WTC11 (cell line): ENCODE data around the gene CNN1. TPM values are rescaled to one million over a fixed set of nuclear protein-coding genes. Genes with fewer than 3 reads are reported as not detected.
"Not testable (repeated sequence)": the region's sequence is repeated elsewhere in the genome, so short reads cannot be mapped to it uniquely, and the experiment has no call there.

Experiments
- ATAC-seq: fragments of 200-7000 bp; cut with Tn5 transposase; 2 replicates; pipeline ENCODE4 v1.10.0; 2021; ENCODE audit warnings: mild to moderate bottlenecking, moderate library complexity
- CTCF ChIA-PET: fragments of 300-600 bp; sonication (Branson Sonifier 250); formaldehyde crosslinking; loops from one replicate; lab custom pipeline; 2021; ENCODE audit warnings: antibody characterized with exemption; lab: Charles Lee
- POLR2A ChIA-PET: fragments of 350-600 bp; sonication (Branson Sonifier 250); formaldehyde crosslinking; loops from one replicate; lab custom pipeline; 2021; ENCODE audit warnings: antibody characterized with exemption; lab: Charles Lee
- DNase-seq: peaks from one replicate; pipeline ENCODE4 v3.0.0; 2021; ENCODE audit warnings: low spot score
- H3K27ac Mint-ChIP-seq: 2 replicates; pipeline ENCODE4 v1.8.0; 2021; ENCODE audit warnings: mixed read lengths
- H3K27me3 Mint-ChIP-seq: 2 replicates; pipeline ENCODE4 v1.8.0; 2021; ENCODE audit warnings: low read depth, mild to moderate bottlenecking, moderate library complexity, mixed read lengths
- H3K36me3 Mint-ChIP-seq: 2 replicates; pipeline ENCODE4 v1.8.0; 2021; ENCODE audit warnings: mixed read lengths
- H3K4me1 Mint-ChIP-seq: 2 replicates; pipeline ENCODE4 v1.8.0; 2022; ENCODE audit warnings: mixed read lengths
- H3K4me3 Mint-ChIP-seq: 2 replicates; pipeline ENCODE4 v1.8.0; 2021; ENCODE audit warnings: mild to moderate bottlenecking, moderate library complexity, mixed read lengths
- H3K9me3 Mint-ChIP-seq: 2 replicates; pipeline ENCODE4 v1.8.0; 2021; ENCODE audit warnings: mixed read lengths
- CTCF ChIP-seq: fragments of 200-600 bp; IDR thresholded peaks from 2 replicates; pipeline ENCODE4 v1.8.0; 2022; ENCODE audit warnings: antibody characterized with exemption
- FOXP1 ChIP-seq: sonication (generic); formaldehyde crosslinking; IDR thresholded peaks from 2 replicates; pipeline ENCODE4 v1.8.0; 2022; ENCODE audit warnings: missing genetic modification reagents, mild to moderate bottlenecking, moderate library complexity, borderline replicate concordance
- GABPB1 ChIP-seq: sonication (generic); formaldehyde crosslinking; IDR thresholded peaks from 2 replicates; pipeline ENCODE4 v1.8.1; 2023; ENCODE audit warnings: mild to moderate bottlenecking, missing genetic modification reagents
- HMGXB4 ChIP-seq: sonication (generic); formaldehyde crosslinking; IDR thresholded peaks from 2 replicates; pipeline ENCODE4 v1.8.1; 2023; ENCODE audit warnings: mild to moderate bottlenecking, moderate library complexity, missing genetic modification reagents
- IRF2 ChIP-seq: sonication (generic); formaldehyde crosslinking; IDR thresholded peaks from 2 replicates; pipeline ENCODE4 v1.8.0; 2022; ENCODE audit warnings: low read depth, missing genetic modification reagents, borderline replicate concordance
- MAX ChIP-seq: sonication (generic); formaldehyde crosslinking; IDR thresholded peaks from 2 replicates; pipeline ENCODE4 v1.8.0; 2022; ENCODE audit warnings: mild to moderate bottlenecking, missing genetic modification reagents
- MLX ChIP-seq: sonication (generic); formaldehyde crosslinking; IDR thresholded peaks from 2 replicates; pipeline ENCODE4 v1.8.1; 2023; ENCODE audit warnings: mild to moderate bottlenecking, missing genetic modification reagents, moderate library complexity
- SOX15 ChIP-seq: fragments of 250-450 bp; sonication (Bioruptor Pico); IDR thresholded peaks from 2 replicates; pipeline ENCODE4 v1.9.0; 2021; ENCODE audit warnings: mild to moderate bottlenecking
- TCF7 ChIP-seq: sonication (generic); formaldehyde crosslinking; IDR thresholded peaks from 2 replicates; pipeline ENCODE4 v1.8.0; 2022; ENCODE audit warnings: mild to moderate bottlenecking, low read depth, missing genetic modification reagents, moderate library complexity
- total RNA-seq: library from RNA; stranded (reverse); gene quantifications from 3 replicates; pipeline ENCODE4 v1.2.3, GENCODE V29; 2021
- TF ChIP-seq, protein P1 (sequence below): sonication (generic); formaldehyde crosslinking; IDR thresholded peaks from 2 replicates; pipeline ENCODE4 v1.8.1; 2022; ENCODE audit warnings: missing genetic modification reagents, borderline replicate concordance
- TF ChIP-seq, protein P2 (sequence below): sonication (generic); formaldehyde crosslinking; IDR thresholded peaks from 2 replicates; pipeline ENCODE4 v1.8.0; 2022; ENCODE audit warnings: mild to moderate bottlenecking, missing genetic modification reagents
- TF ChIP-seq, protein P3 (sequence below): fragments of 250-450 bp; sonication (Bioruptor Pico); conservative IDR thresholded peaks from 2 replicates; pipeline ENCODE4 v1.9.0; 2021; ENCODE audit warnings: mild to moderate bottlenecking

CNN1 gene
- total RNA-seq, 1 experiment from 2014 or later: 16.0 TPM

DNA sequence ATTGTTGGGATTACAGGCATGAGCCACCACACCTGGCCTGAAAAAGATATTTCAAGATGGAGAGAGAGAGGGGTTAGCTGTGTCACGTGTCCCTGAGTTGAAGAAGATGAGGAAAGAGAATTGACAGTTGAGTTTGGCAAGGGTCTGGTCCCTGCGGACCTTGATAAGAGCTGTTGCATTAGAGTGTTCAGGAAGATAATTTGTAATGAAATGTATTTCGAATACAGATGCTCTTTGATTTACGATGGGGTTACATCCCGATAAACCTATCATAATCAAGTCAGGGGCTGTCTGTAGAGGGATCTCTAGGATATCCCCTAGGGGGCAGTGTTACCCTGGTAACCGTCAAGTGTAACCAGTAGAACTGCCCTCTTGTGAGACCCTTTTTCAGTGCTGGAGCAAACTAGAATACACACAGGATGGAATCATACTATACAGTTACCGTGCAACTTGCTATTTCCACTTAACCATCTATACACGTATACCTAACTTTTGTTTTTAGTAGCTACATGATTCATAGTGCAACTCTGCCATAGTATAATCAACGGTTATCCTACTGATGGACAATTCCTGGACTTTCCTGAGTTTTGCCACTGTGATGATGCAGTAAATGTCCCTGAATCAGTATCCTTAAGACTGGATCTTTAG, 21.9 kb downstream of the CNN1 start:
- peak; percentile 69 for ATAC-seq
- POLR2A ChIA-PET: no interaction called here
- Mint-ChIP-seq H3K4me3 (peak overlapping the region; percentile 68), H3K27me3 (peaks cover 2% of the 10 kb centered on the region; the same call in 1 of the 2 replicates), H3K4me1 (peaks cover 16% of the 10 kb centered on the region), H3K27ac (peak overlapping the region; percentile 77), H3K9me3 (no peaks in the 10 kb centered on the region), H3K36me3 (no peaks in the 10 kb centered on the region; the same call in 1 of the 2 replicates)
- TF ChIP-seq IRF2 (CRISPR knock-in tag) (no peak), FOXP1 (CRISPR knock-in tag) (no peak), CTCF (peak; percentile 82), MLX (CRISPR knock-in tag) (no peak), HMGXB4 (CRISPR knock-in tag) (0 out of 2 replicates have a peak, but pooled peaks have one; percentile 28), GABPB1 (CRISPR knock-in tag) (no peak), MAX (no peak)
- TF ChIP-seq, protein P1, sequence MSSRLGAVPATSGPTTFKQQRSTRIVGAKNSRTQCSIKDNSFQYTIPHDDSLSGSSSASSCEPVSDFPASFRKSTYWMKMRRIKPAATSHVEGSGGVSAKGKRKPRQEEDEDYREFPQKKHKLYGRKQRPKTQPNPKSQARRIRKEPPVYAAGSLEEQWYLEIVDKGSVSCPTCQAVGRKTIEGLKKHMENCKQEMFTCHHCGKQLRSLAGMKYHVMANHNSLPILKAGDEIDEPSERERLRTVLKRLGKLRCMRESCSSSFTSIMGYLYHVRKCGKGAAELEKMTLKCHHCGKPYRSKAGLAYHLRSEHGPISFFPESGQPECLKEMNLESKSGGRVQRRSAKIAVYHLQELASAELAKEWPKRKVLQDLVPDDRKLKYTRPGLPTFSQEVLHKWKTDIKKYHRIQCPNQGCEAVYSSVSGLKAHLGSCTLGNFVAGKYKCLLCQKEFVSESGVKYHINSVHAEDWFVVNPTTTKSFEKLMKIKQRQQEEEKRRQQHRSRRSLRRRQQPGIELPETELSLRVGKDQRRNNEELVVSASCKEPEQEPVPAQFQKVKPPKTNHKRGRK: no peak
- TF ChIP-seq, protein P2, sequence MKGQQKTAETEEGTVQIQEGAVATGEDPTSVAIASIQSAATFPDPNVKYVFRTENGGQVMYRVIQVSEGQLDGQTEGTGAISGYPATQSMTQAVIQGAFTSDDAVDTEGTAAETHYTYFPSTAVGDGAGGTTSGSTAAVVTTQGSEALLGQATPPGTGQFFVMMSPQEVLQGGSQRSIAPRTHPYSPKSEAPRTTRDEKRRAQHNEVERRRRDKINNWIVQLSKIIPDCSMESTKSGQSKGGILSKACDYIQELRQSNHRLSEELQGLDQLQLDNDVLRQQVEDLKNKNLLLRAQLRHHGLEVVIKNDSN (CRISPR knock-in tag): no peak
- DNase-seq: peak; percentile 66
- CTCF ChIA-PET: interaction anchor here (0.6 to 2.9 kb wide), 7 partner anchors 18 to 237 kb away, joined by 3 to 15 read pairs (median 3); no protein-coding TSS in a partner anchor

DNA sequence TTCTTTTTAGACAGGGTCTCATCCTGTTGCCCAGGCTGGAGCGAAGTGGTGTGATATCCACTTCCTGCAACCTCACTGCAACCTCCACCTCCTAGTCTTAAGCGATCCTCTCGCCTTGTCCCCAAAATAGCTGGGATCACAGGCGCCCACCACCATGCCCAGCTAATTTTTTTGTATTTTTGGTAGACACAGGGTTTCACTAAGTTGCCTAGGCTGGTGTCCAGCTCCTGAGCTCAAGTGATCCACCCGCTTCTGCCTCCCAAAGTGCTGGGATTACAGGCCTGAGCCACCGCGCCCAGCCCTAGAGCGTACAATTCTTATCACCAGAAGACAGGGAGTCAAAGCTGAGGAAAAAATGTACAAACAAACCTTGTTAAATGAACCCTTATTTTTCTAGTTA, 24.9 kb downstream of the CNN1 start:
- ChIA-PET POLR2A (interaction anchor here (1.0 kb wide), 1 partner anchor 14 kb away, joined by 3 read pairs; the partner anchor contains the start of gene ACP5), CTCF (interaction anchor here (1.1 kb wide), 1 partner anchor 12 kb away, joined by 4 read pairs; no protein-coding TSS in a partner anchor)
- TF ChIP-seq, protein P3, sequence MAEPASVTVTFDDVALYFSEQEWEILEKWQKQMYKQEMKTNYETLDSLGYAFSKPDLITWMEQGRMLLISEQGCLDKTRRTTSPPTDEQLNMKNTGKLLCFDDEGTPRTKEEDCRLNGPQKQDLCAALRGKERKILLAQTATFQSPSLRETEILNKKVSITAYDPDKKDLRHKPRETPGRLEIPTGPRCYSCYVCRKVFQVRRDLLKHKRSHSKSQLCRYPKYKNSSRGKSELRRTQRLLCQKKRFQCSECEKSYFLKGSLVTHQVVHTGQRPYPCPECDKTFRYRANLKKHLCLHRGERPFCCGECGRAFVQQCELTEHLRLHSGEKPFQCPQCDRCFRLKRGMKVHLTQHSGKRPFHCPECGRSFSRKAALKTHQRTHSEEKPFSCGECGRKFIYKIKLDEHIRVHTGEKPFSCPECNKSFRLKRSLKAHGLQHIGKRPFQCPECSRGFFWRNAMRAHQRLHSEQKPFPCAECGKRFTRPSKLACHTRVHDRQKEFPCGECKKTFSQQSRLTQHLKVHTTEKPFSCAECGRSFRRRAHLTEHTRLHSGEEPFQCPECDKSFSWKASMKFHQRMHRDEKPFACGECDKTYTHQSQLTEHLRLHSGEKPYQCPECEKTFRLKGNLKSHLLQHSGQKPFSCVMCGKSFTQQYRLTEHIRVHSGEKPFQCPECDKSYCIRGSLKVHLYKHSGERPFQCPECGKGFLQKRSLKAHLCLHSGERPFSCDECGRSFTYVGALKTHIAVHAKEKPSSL: no peak
- no peak for TF ChIP-seq SOX15 (CRISPR knock-in tag)
- no peak for TF ChIP-seq TCF7 (CRISPR knock-in tag)
- H3K4me1 Mint-ChIP-seq: peaks cover 10% of the 10 kb centered on the region
- DNase-seq (no peak), ATAC-seq (no peak)
- peaks cover 2% of the 10 kb centered on the region; the same call in 1 of the 2 replicates for H3K27me3 Mint-ChIP-seq
- no peaks in the 10 kb centered on the region for H3K36me3 Mint-ChIP-seq
- no peak overlapping the region for H3K4me3 Mint-ChIP-seq
- no peaks in the 10 kb centered on the region for H3K9me3 Mint-ChIP-seq
- H3K27ac Mint-ChIP-seq: no peak overlapping the region

DNA sequence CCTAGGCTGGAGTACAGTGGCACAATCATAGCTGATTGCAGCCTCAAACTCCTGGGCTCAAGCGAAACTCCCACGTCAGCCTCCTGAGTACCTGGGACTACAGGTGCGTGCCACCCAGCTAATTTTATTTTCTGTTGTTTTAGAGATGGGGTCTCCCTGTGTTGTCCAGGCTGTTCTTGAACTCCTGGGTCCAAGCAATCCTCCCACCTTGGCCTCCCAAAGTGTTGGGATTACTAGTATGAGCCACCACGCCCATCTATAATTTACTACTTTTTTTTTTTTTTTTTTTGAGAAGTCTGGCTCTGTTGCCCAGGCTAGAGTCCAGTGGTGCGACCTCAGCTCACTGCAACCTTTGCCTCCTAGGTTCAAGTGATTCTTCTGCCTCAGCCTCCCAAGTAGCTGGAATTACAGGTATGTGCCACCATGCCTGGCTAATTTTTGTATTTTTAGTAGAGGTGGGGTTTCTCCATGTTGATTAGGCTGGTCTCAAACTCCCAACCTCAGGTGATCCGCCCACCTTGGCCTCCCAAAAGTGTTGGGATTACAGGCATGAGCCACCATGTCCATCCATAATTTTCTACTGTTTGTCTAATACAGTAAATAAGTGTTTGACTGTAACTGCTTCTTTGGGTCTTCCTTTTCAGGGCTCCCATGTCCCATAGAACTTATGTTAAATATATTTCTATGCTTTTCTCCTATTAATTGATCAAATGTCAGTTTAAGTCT, 25.6 kb downstream of the CNN1 start:
- not testable (repeated sequence) for H3K4me3 Mint-ChIP-seq, H3K27ac Mint-ChIP-seq, H3K4me1 Mint-ChIP-seq, ATAC-seq, DNase-seq, H3K27me3 Mint-ChIP-seq, H3K36me3 Mint-ChIP-seq, H3K9me3 Mint-ChIP-seq
- ChIA-PET POLR2A (interaction anchor here (1.0 kb wide), 1 partner anchor 14 kb away, joined by 3 read pairs; the partner anchor contains the start of gene ACP5), CTCF (interaction anchor here (1.1 kb wide), 1 partner anchor 12 kb away, joined by 4 read pairs; no protein-coding TSS in a partner anchor)

DNA sequence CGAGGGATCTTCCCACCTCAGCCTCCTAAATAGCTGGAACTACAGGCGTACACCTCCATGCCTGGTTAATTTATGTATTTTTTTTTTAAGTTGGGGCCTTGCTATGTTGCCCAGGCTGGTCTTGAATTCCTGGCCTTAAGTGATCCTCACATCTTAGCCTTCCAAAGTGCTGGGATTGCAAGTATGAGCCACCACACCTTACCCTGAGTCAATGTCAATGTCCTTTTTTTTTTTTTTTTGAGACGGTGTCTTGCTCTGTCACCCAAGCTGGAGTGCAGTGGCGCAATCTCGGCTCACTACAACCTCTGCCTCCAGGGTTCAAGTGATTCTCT, 27.0 kb downstream of the CNN1 start:
- H3K27me3 Mint-ChIP-seq, H3K36me3 Mint-ChIP-seq, H3K9me3 Mint-ChIP-seq, H3K27ac Mint-ChIP-seq, H3K4me3 Mint-ChIP-seq, DNase-seq, ATAC-seq, POLR2A ChIA-PET, H3K4me1 Mint-ChIP-seq: not testable (repeated sequence)
- CTCF ChIA-PET: interaction anchor here (0.8 kb wide), 1 partner anchor 35 kb away, joined by 3 read pairs; no protein-coding TSS in a partner anchor
